ENCODE measurements around the gene RAB39A. TPM values are rescaled to one million over a fixed set of nuclear protein-coding genes. Genes with fewer than 3 reads are reported as not detected.

Gene RAB39A
- polyA plus RNA-seq, 1 donor from 2014 or later: 1.9 TPM

- Histone ChIP-seq H4K20me1 (ENCODE audit: insufficient read depth) (no peaks in the 10 kb centered on the region), H3K4me2 (ENCODE audit: low read length) (no peak overlapping the region), H3K27me3 (ENCODE audit: insufficient read depth, low read depth, low read length) (no peaks in the 10 kb centered on the region), H3K9me2 (ENCODE audit: insufficient read depth, low read length) (no peaks in the 10 kb centered on the region), H2AFZ (ENCODE audit: low read depth, low read length) (no peak overlapping the region), H3K9me3 (ENCODE audit: low read length) (no peaks in the 10 kb centered on the region), H3F3A (ENCODE audit: insufficient read depth, low read length, poor library complexity, severe bottlenecking) (no peaks in the 10 kb centered on the region), H3K36me3 (ENCODE audit: insufficient read depth, low read length) (no peaks in the 10 kb centered on the region), H3K4me3 (ENCODE audit: low read length) (no peak overlapping the region), H3K27ac (ENCODE audit: low read length) (no peak overlapping the region), H3K79me2 (replicated peaks; ENCODE audit: insufficient read depth, low read length) (no peaks in the 10 kb centered on the region), H3K9ac (ENCODE audit: low read length) (no peak overlapping the region)
- TF ChIP-seq CTCF (IDR thresholded peaks at IDR 0.05; ENCODE audit: poor library complexity, severe bottlenecking): no peak
- TF ChIP-seq MXI1 (conservative IDR thresholded peaks at IDR 0.05; ENCODE audit: poor library complexity, severe bottlenecking): no peak
These were observed 71.7 kb downstream of the RAB39A start for GRCh38 chr11:107999759-108000455.

GRCh38 chr11:108002476-108002875 lies 74.2 kb downstream of the RAB39A start:
- no peaks in the 10 kb centered on the region for H3F3A ChIP-seq (ENCODE audit: insufficient read depth, low read length, poor library complexity, severe bottlenecking)
- H3K4me3 ChIP-seq (ENCODE audit: low read length): no peak overlapping the region
- H4K20me1 ChIP-seq (ENCODE audit: insufficient read depth): no peaks in the 10 kb centered on the region
- H3K9me2 ChIP-seq (ENCODE audit: insufficient read depth, low read length): no peaks in the 10 kb centered on the region
- H3K36me3 ChIP-seq (ENCODE audit: insufficient read depth, low read length): no peaks in the 10 kb centered on the region
- TF ChIP-seq EP300 (conservative IDR thresholded peaks at IDR 0.05; ENCODE audit: poor library complexity, severe bottlenecking) (no peak), REST (IDR thresholded peaks at IDR 0.05; ENCODE audit: borderline replicate concordance) (no peak), SMC3 (conservative IDR thresholded peaks at IDR 0.05; ENCODE audit: poor library complexity) (no peak), POLR2AphosphoS5 (IDR thresholded peaks at IDR 0.05) (no peak), CTCF (IDR thresholded peaks at IDR 0.05; ENCODE audit: poor library complexity, severe bottlenecking) (no peak)
- H3K9ac ChIP-seq (ENCODE audit: low read length): no peak overlapping the region
- H3K4me2 ChIP-seq (ENCODE audit: low read length): no peak overlapping the region
- H3K27ac ChIP-seq (ENCODE audit: low read length): no peak overlapping the region
- H2AFZ ChIP-seq (ENCODE audit: low read depth, low read length): no peak overlapping the region
- H3K27me3 ChIP-seq (ENCODE audit: insufficient read depth, low read depth, low read length): no peaks in the 10 kb centered on the region
- no peaks in the 10 kb centered on the region for H3K79me2 ChIP-seq (replicated peaks; ENCODE audit: insufficient read depth, low read length)
- no peaks in the 10 kb centered on the region for H3K9me3 ChIP-seq (ENCODE audit: low read length)

All from neural cell (in vitro differentiated cells).